Kidney (tissue), 14 donors: ENCODE measurements around the gene SRCIN1. TPM values are rescaled to one million over a fixed set of nuclear protein-coding genes. Genes with fewer than 3 reads are reported as not detected.

ENCODE experiments used
- DNase-seq, 5 donors: peaks; one replicate each; pipeline ENCODE4 v3.0.0-alpha.2; 2013 to 2020
- FAIRE-seq: peaks from 2 replicates; lab custom pipeline; 2012; peaks lifted over from hg19 to GRCh38; lab: Jason Lieb, UNC
- H3K27ac ChIP-seq, 2 donors: one replicate each; pipeline ENCODE4 v1.7.0; 2013; ENCODE audit warnings: low read depth in 2 of 2, low read length in 2 of 2, inconsistent platforms in 1 of 2
- H3K27me3 ChIP-seq: one replicate; pipeline ENCODE4 v1.7.1; 2013; ENCODE audit warnings: low read length, inconsistent platforms; ENCODE audit not compliant: control insufficient read depth, insufficient read depth
- H3K36me3 ChIP-seq, 3 donors: one replicate each; pipeline versions ENCODE4 v1.7.0 to v1.7.1; 2013; ENCODE audit warnings: low read length in 3 of 3, control low read depth in 1 of 3, inconsistent platforms in 1 of 3; ENCODE audit not compliant: insufficient read depth in 3 of 3, control insufficient read depth in 2 of 3
- H3K4me1 ChIP-seq, 3 donors: one replicate each; pipeline versions ENCODE4 v1.7.0 to v1.7.1; 2013; ENCODE audit warnings: low read length in 3 of 3, inconsistent platforms in 1 of 3, low read depth in 1 of 3; ENCODE audit not compliant: control insufficient read depth in 2 of 3, insufficient read depth in 2 of 3
- H3K4me3 ChIP-seq, 3 donors: one replicate each; pipeline versions ENCODE4 v1.7.0 to v1.8.1; 2013; ENCODE audit warnings: low read length in 3 of 3, control low read depth in 1 of 3, inconsistent platforms in 1 of 3
- H3K9ac ChIP-seq, 3 donors: one replicate each; pipeline versions ENCODE4 v1.7.0 to v1.7.1; 2013; ENCODE audit warnings: low read length in 3 of 3, control low read depth in 1 of 3, inconsistent platforms in 1 of 3
- H3K9me3 ChIP-seq, 3 donors: one replicate each; pipeline versions ENCODE4 v1.7.0 to v1.7.1; 2013; ENCODE audit warnings: low read length in 3 of 3, control low read depth in 1 of 3, inconsistent platforms in 1 of 3; ENCODE audit not compliant: control insufficient read depth in 2 of 3, insufficient read depth in 1 of 3
- intact Hi-C: fragments of 100-400 bp; cut with DNase I; formaldehyde crosslinking; loops from one replicate; pipeline ENCODE4 v1.11.1; 2022
- polyA plus RNA-seq: library from polyadenylated mRNA; stranded (reverse); fragments of 350-450 nt; fragmentation: Illumina TruSeq; extraction: RNeasy Lipid Tissue Mini Kit (QIAGEN cat#74804); gene quantifications from one replicate; pipeline ENCODE4 v1.2.3, GENCODE V29; 2014; ENCODE audit warnings: low read depth, low replicate concordance; ENCODE audit not compliant: insufficient read depth
- total RNA-seq: library from RNA; stranded (reverse); fragmentation: NEBNext Ultra II Directional; extraction: Animal tissue kit (Norgen Biotek cat#: 25700); gene quantifications from one replicate; pipeline ENCODE4 v1.2.1, GENCODE V29; 2021
- TF ChIP-seq, protein P1 (sequence below): IDR thresholded peaks from 3 replicates; pipeline ENCODE4 v1.5.1; 2012; ENCODE audit warnings: mild to moderate bottlenecking, moderate library complexity, borderline replicate concordance; ENCODE audit not compliant: insufficient read depth; ENCODE audit errors: extremely low read depth
- donor health status: control.
- donor health status: control.
- donor health status: control.
- donor health status: control.
- donor health status: control.
- donor health status: DM: yes; HTN: yes; CAD: no.
- donor health status: Normal renal cell carcinoma (clear cell type).

The SRCIN1 gene
- total and polyA plus RNA-seq, 2 donors from 2014 or later, result 0.34 to 6.1 TPM

DNA sequence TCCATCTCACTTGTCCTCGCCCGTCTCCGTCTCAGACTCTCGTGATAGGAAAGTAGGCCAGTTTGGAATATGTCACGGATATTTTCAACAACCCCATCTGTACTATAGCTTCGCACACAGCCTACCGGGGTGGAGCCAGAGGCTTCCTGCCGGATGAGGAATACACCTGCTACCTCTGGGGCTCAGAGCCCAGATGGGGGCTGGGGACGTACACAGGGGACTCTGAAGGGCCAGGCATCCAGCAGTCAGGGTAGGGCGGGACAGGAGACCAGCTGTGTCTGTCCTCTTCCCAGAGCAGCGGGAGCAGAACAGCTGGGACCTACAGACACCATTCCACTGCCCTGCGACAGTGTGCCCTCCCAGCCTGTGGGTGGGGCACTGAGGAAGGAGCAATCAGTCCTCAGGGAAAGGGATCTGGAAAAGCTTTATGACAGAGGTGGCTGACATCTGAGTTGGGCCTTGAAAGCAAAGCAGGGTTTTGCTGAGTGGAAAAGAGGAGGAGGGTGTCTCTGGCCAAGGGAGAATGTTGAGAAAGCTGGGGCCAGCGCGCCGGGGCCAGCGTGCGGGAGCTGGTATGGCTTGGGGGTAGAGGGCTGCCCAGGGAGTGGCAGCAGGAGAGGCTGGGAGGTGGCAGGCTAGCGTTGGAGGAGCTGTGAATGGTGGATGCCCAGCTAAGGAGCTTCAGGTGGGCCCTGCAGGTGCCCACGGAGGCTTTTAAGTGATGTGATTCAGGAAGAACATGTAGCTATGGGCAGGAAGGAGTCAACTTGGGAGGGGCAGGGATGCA lies 11.5 kb upstream of the SRCIN1 start:
- FAIRE-seq, result no peak
- intact Hi-C loops, result no loop called here
- no peaks in the 10 kb centered on the region for H3K27me3 ChIP-seq

DNA sequence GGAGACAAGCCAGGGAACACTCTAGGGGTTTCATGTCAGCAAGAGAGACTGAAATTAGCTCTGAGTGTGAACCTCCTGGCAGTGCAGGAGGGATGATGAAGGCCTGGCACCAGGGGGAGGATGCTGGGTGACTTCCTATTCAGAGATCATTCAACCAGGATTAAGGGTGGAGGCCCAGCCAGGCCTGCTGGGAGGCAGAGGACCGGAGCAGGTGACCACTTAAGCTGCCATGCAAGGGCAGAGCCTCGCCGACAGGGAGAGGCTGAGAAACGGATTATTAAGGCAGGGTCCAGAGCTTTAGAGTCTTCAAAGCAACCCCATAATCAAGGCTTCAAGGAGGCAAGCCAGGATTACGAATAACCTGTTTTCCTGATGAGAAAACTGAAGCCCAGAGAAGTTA lies 10.6 kb upstream of the SRCIN1 start:
- no peaks in the 10 kb centered on the region for H3K4me1 ChIP-seq
- no peaks in the 10 kb centered on the region for H3K27me3 ChIP-seq
- H3K9me3 ChIP-seq, result peaks cover 0 to 5% (median 0%) of the 10 kb centered on the region in 3 donors
- no peaks in the 10 kb centered on the region for H3K36me3 ChIP-seq
- no peak overlapping the region for H3K4me3 ChIP-seq
- DNase-seq (no peak), FAIRE-seq (no peak)
- TF ChIP-seq, protein P1, sequence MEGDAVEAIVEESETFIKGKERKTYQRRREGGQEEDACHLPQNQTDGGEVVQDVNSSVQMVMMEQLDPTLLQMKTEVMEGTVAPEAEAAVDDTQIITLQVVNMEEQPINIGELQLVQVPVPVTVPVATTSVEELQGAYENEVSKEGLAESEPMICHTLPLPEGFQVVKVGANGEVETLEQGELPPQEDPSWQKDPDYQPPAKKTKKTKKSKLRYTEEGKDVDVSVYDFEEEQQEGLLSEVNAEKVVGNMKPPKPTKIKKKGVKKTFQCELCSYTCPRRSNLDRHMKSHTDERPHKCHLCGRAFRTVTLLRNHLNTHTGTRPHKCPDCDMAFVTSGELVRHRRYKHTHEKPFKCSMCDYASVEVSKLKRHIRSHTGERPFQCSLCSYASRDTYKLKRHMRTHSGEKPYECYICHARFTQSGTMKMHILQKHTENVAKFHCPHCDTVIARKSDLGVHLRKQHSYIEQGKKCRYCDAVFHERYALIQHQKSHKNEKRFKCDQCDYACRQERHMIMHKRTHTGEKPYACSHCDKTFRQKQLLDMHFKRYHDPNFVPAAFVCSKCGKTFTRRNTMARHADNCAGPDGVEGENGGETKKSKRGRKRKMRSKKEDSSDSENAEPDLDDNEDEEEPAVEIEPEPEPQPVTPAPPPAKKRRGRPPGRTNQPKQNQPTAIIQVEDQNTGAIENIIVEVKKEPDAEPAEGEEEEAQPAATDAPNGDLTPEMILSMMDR, result no peak
- no peak overlapping the region for H3K9ac ChIP-seq
- H3K27ac ChIP-seq, result no peak overlapping the region
- intact Hi-C loops, result no loop called here

More for the DNA sequence above, 11.5 kb upstream of the SRCIN1 start:
- Histone ChIP-seq H3K36me3 (no peaks in the 10 kb centered on the region), H3K27ac (no peak overlapping the region), H3K9me3 (no peaks in the 10 kb centered on the region), H3K4me3 (no peak overlapping the region), H3K9ac (no peak overlapping the region), H3K4me1 (no peaks in the 10 kb centered on the region)
- TF ChIP-seq, protein P1, result no peak
- DNase-seq, result peak in 2 of 5 donors; percentile 27 to 42

DNA sequence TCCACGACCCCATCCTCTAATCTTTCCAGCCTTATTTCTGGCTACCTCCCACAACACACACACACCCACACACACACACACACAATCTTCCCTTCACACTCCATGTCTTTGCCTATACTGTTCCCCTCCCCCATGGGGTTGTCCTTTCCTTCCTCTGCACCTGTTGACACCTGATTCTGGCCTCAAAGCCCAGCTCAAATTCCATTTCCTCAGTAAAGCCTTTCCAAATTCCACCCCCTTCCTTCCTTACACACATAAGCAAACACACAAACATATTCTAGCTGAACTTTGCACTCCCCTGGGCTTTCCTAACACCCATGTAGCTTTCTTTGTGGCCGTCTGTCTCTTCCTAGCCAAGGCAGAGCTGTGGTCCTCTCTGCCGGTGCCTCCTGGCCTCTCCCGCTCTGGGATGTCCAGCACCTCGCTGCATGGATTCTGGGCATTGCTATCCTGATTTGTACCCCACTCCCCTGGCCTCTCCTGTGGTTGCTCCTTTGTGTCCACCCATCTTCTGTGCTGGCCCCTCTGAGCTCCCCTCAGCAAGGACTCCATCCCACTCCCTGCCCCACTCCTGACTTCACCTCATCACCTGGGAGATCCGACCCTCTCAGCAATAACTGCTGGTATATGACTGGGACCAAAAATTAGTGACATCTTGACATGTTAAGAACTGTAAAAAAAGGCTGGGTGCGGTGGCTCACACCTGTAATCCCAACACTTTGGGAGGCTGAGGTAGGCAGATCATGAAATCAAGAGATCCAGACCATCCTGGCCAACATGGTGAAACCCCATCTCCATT lies 8.4 kb upstream of the SRCIN1 start:
- Histone ChIP-seq H3K4me3 (no peak overlapping the region), H3K4me1 (no peaks in the 10 kb centered on the region), H3K9ac (no peak overlapping the region), H3K36me3 (no peaks in the 10 kb centered on the region), H3K27me3 (no peaks in the 10 kb centered on the region), H3K27ac (no peak overlapping the region), H3K9me3 (peaks cover 0 to 5% (median 0%) of the 10 kb centered on the region in 3 donors)
- intact Hi-C loops, result no loop called here
- TF ChIP-seq, protein P1, result no peak
- DNase-seq (peak; percentile 49 to 63 (median 53)), FAIRE-seq (no peak)
